GM12872 (cell line): ENCODE measurements around the gene ARHGAP15.

Source experiments
- TF ChIP-seq, protein P1 (sequence below): IDR thresholded peaks from 3 replicates; pipeline ENCODE4 v1.5.1; 2011; ENCODE audit warnings: low read depth, mild to moderate bottlenecking, low read length, moderate library complexity; ENCODE audit not compliant: insufficient read depth

The ARHGAP15 gene

GRCh38 chr2:143333168-143333791 lies 204.1 kb downstream of the ARHGAP15 start:
- TF ChIP-seq, protein P1, sequence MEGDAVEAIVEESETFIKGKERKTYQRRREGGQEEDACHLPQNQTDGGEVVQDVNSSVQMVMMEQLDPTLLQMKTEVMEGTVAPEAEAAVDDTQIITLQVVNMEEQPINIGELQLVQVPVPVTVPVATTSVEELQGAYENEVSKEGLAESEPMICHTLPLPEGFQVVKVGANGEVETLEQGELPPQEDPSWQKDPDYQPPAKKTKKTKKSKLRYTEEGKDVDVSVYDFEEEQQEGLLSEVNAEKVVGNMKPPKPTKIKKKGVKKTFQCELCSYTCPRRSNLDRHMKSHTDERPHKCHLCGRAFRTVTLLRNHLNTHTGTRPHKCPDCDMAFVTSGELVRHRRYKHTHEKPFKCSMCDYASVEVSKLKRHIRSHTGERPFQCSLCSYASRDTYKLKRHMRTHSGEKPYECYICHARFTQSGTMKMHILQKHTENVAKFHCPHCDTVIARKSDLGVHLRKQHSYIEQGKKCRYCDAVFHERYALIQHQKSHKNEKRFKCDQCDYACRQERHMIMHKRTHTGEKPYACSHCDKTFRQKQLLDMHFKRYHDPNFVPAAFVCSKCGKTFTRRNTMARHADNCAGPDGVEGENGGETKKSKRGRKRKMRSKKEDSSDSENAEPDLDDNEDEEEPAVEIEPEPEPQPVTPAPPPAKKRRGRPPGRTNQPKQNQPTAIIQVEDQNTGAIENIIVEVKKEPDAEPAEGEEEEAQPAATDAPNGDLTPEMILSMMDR, result no peak

DNA sequence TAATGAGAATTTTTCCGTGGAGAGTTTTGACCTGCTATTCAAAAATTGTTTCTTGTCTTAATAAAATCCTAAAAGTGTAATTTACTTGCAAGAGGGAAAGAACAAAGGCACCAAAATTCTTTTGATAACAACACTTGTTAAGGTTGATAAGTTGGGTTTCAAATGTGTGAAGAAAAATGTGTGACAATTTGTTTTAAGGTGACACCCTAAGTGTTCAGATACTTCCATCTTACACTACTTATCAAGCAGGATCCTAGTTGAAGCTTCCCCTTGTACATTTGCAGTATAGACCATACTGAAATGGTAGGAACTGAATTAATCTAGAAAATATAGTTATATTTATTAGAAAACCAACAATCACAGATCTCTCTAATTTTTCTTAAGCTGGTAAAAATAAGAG lies 204.6 kb downstream of the ARHGAP15 start:
- TF ChIP-seq, protein P1, result no peak

DNA sequence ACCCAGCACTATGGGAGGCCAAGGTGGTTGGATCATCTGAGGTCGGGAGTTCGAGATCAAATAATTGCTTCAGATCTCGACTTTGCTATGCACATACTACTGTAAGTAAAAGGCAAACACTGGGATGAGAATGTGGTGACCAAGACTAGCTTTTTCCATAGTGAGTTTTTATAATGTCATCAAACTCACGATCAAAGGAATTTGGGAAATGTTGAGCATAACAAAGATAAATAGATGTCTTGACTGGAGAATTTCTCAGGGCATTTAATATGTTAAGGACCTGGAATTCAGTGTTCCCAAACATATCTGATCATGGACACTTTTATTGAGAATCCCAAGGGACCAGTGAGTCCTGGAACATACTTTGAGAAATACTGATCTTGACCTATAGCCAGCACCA lies 205.6 kb downstream of the ARHGAP15 start:
- TF ChIP-seq, protein P1, result no peak

GRCh38 chr2:143336719-143337210 lies 207.5 kb downstream of the ARHGAP15 start:
- TF ChIP-seq, protein P1, result no peak

DNA sequence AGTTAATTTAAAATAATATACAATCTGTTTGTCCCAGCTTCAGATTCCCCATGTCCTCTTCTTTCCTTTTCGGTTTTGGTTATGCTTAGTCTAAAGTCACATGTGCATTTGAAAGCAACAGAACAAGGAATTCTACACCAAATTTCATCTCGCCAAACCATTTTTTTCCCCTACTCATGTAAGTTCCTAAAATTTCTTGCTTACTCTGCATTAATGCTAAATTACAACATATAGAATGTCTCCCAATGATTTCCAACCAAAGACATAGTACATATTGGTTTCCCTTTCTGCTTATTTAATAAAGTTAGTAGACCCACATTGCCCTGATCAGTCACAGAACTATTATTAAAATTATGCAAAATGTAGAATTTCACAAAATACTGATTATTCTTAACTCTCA lies 212.3 kb downstream of the ARHGAP15 start:
- TF ChIP-seq, protein P1, result no peak

- TF ChIP-seq, protein P1, result no peak
Observed at GRCh38 chr2:143344780-143345179, 215.6 kb downstream of the ARHGAP15 start.

DNA sequence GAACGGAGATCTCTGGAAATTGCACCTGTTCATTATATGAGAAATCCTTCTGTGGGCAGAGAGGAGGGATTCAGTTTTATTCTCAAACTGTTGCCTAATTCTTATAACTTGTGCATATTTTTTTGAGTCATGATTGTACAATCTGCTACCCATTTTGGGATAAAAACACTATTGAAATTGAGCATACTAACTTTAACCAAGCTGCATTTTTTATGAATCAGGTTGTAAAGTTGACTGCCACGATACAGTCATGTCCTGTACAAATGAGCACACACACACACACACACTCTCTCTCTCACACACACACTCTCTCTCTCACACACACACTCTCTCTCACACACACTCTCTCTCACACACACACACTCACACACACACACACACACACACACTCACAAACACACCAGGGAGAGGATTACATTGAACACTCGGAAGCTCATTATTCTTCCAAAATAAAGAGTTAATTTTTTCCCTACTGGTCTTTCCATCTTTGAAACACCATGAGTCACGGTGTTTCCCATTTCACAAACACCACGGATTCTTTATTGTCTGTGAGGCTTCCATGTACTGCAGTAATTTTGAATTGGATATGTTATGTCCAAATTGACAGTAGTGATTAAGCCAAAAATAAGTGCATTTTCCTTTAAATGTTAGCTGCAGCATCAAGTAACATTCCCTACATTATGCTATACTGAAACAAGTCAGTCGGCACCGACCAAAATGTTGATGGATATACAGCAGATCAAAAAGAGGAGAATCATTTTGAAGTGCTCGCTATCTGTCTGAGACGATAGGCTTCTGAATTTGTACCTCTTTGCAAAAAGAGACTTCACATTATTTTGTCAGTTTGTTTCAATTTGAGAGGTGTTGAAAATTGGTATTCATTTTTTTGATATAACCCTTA lies 216.9 kb downstream of the ARHGAP15 start:
- TF ChIP-seq, protein P1, result no peak
